ENCODE measurements around the gene BOLA1.
A peak's percentile ranks its signal among the peaks of the same experiment; 100 is the strongest.
"Not testable (repeated sequence)": the region's sequence is repeated elsewhere in the genome, so short reads cannot be mapped to it uniquely, and the experiment has no call there.

BOLA1 gene

DNA sequence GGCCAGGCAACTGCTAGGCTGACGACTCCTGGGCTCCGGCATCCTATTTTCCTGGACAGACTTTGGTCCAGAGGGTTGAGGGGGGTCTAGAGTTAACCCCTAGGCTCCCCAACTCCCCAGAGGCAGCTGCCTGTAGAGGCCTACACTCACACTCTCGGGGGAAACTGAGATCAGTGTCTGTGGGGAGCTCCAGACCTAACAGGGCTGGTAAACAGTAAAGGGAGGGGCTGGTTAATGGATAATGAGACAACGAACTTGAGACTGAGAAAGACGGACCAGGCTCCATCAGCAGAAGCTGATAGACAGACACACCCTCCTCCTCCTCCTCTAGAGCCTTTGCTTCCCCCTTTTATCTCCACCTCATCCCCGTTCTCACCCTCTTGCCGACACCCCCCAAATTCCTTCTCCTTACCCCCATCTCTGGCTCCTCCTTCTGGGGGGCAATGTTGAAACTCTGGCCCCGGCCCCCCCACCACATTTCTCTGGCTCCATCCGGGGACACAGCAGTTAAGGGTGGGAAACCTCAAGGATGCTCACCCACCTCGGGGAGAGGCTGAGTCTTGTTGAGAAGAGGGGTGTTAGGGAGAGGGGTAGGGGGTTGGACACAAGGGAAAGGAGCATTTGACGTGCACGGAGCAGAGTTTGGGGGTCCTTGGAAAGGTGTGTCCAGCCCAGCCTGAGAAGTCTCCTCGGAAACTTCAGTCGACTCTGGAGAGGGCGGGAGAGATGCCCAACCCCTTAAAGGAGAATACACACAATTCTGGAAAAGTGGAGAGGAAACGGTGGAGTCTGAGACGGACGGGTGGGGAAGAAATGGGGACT, 37.0 kb downstream of the BOLA1 start, which contains the start of gene MTMR11:
MTMR11 (minus strand) TSS at position 710 of the 822 bp plus-strand sequence; CDS start at position 478, 232 bp downstream.
- ATAC-seq (ENCODE audit: insufficient read depth, low read depth), result no peak
- Histone ChIP-seq H3K27me3 (ENCODE audit: insufficient read depth, low read length, poor library complexity) (no peaks in the 10 kb centered on the region), H3K36me3 (ENCODE audit: insufficient read depth, low read length) (no peaks in the 10 kb centered on the region), H3K9ac (ENCODE audit: low read depth, low read length) (no peak within 1 kb of the TSS), H3K9me3 (ENCODE audit: insufficient read depth, low read length, severe bottlenecking) (no peaks in the 10 kb centered on the region), H3K4me3 (ENCODE audit: low read depth in 1 of 2, low read length in 2 of 2) (no peak within 1 kb of the TSS), H3K4me2 (ENCODE audit: insufficient read depth, low read length) (no peak within 1 kb of the TSS), H2AFZ (ENCODE audit: low read depth, low read length) (no peak within 1 kb of the TSS), H3K79me2 (ENCODE audit: insufficient read depth, low read length) (no peaks in the 10 kb centered on the region), H4K20me1 (ENCODE audit: insufficient read depth, low read length) (no peaks in the 10 kb centered on the region), H3K27ac (ENCODE audit: low read length) (no peak within 1 kb of the TSS), H3K4me1 (ENCODE audit: insufficient read depth, low read length) (peaks cover 13% of the 10 kb centered on the region)
- DNase-seq, result no peak
- TF ChIP-seq EZH2 (IDR thresholded peaks at IDR 0.05; ENCODE audit: borderline replicate concordance, low read depth, low read length, severe bottlenecking), result no peak
- TF ChIP-seq, protein P1, sequence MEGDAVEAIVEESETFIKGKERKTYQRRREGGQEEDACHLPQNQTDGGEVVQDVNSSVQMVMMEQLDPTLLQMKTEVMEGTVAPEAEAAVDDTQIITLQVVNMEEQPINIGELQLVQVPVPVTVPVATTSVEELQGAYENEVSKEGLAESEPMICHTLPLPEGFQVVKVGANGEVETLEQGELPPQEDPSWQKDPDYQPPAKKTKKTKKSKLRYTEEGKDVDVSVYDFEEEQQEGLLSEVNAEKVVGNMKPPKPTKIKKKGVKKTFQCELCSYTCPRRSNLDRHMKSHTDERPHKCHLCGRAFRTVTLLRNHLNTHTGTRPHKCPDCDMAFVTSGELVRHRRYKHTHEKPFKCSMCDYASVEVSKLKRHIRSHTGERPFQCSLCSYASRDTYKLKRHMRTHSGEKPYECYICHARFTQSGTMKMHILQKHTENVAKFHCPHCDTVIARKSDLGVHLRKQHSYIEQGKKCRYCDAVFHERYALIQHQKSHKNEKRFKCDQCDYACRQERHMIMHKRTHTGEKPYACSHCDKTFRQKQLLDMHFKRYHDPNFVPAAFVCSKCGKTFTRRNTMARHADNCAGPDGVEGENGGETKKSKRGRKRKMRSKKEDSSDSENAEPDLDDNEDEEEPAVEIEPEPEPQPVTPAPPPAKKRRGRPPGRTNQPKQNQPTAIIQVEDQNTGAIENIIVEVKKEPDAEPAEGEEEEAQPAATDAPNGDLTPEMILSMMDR (IDR thresholded peaks at IDR 0.05; ENCODE audit: borderline replicate concordance, extremely low read depth, low read length, poor library complexity, severe bottlenecking), result no peak

DNA sequence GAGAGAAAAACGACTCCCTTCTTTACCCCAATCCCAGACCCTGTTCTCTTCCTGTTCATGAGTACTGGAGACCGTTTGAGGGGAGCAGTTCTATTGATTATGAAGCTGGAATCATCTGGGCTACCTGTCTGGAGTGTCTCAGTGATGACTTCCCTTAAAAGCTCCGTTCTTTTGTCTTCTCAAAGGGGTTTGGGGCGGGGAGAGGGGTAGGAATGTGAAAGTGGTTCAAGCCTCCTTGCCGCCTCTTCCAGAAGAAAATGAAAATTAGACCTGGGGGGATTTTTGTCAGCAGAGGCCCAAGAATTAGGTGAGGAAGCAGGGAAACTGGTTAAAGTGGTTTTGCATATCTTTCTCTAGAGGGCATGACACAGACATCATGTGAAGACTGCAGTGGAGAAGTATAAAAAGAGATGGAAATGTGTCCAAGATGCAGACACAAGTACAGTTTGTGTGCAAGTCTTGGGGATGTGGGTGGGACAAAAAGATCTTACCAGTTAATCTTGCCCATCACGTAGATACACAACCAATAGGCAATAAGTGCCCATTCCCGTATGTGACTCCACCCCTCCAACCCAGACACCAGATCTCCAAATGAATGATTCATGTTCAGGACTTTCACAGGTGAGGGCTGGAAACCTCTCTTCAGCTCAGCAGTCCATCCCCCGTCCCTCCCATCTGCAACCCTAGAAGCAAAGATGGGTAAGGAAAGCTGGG, 37.8 kb downstream of the BOLA1 start:
- Histone ChIP-seq H3K9me3 (ENCODE audit: insufficient read depth, low read length, severe bottlenecking) (no peaks in the 10 kb centered on the region), H3K4me3 (ENCODE audit: low read depth in 1 of 2, low read length in 2 of 2) (no peak overlapping the region), H3K27ac (ENCODE audit: low read length) (no peak overlapping the region), H3K79me2 (ENCODE audit: insufficient read depth, low read length) (no peaks in the 10 kb centered on the region), H2AFZ (ENCODE audit: low read depth, low read length) (no peak overlapping the region), H3K9ac (ENCODE audit: low read depth, low read length) (no peak overlapping the region), H3K36me3 (ENCODE audit: insufficient read depth, low read length) (no peaks in the 10 kb centered on the region), H3K4me1 (ENCODE audit: insufficient read depth, low read length) (peaks cover 13% of the 10 kb centered on the region), H3K4me2 (ENCODE audit: insufficient read depth, low read length) (no peak overlapping the region), H4K20me1 (ENCODE audit: insufficient read depth, low read length) (no peaks in the 10 kb centered on the region), H3K27me3 (ENCODE audit: insufficient read depth, low read length, poor library complexity) (no peaks in the 10 kb centered on the region)
- no peak for ATAC-seq (ENCODE audit: insufficient read depth, low read depth)
- TF ChIP-seq, protein P1 (IDR thresholded peaks at IDR 0.05; ENCODE audit: borderline replicate concordance, extremely low read depth, low read length, poor library complexity, severe bottlenecking), result no peak
- TF ChIP-seq EZH2 (IDR thresholded peaks at IDR 0.05; ENCODE audit: borderline replicate concordance, low read depth, low read length, severe bottlenecking), result no peak
- DNase-seq, result no peak

DNA sequence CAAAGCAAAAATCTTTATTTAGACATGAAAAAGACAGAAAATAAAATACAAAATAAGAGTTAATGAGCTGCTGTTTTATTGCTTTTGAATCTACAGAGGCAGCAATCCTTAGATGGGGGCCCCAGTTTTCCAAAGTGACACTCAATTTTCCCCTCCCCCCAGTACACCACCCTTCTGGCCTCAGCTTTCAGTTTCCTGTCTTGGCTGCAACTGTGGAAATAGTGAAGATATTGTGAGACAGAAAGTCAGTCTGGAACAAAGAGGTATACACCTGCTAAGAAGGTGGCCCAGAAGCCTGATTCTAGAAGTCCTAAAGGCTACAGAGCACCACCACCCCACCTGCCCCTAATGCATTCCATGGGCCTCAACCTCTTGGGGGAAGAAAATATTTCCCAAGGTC, 38.4 kb downstream of the BOLA1 start:
- Histone ChIP-seq H3K27ac (ENCODE audit: low read length) (no peak overlapping the region), H3K4me1 (ENCODE audit: insufficient read depth, low read length) (peaks cover 13% of the 10 kb centered on the region), H3K79me2 (ENCODE audit: insufficient read depth, low read length) (no peaks in the 10 kb centered on the region), H3K36me3 (ENCODE audit: insufficient read depth, low read length) (no peaks in the 10 kb centered on the region), H4K20me1 (ENCODE audit: insufficient read depth, low read length) (no peaks in the 10 kb centered on the region), H2AFZ (ENCODE audit: low read depth, low read length) (no peak overlapping the region), H3K9ac (ENCODE audit: low read depth, low read length) (no peak overlapping the region), H3K4me3 (ENCODE audit: low read depth in 1 of 2, low read length in 2 of 2) (no peak overlapping the region), H3K4me2 (ENCODE audit: insufficient read depth, low read length) (no peak overlapping the region), H3K27me3 (ENCODE audit: insufficient read depth, low read length, poor library complexity) (no peaks in the 10 kb centered on the region), H3K9me3 (ENCODE audit: insufficient read depth, low read length, severe bottlenecking) (no peaks in the 10 kb centered on the region)
- DNase-seq, result no peak
- TF ChIP-seq EZH2 (IDR thresholded peaks at IDR 0.05; ENCODE audit: borderline replicate concordance, low read depth, low read length, severe bottlenecking), result no peak
- TF ChIP-seq, protein P1 (IDR thresholded peaks at IDR 0.05; ENCODE audit: borderline replicate concordance, extremely low read depth, low read length, poor library complexity, severe bottlenecking), result no peak
- ATAC-seq (ENCODE audit: insufficient read depth, low read depth), result peak; percentile 53; the same call in 2 of the 3 replicates

DNA sequence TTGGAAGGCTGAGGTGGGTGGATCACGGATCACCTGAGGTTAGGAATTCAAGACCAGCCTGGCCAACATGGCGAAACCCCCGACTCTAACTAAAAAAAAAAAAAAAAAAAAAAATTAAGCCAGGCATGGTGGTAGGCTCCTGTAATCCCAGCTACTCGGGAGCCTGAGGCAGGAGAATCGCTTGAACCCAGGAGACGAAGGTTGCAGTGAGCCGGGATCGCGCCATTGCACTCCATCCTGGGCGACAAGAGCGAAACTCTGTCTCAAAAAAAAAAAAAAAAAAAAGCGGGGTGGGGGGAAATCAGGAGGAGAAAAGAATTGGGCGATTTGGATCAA, 39.3 kb downstream of the BOLA1 start:
- H3K9me3 ChIP-seq (ENCODE audit: insufficient read depth, low read length, severe bottlenecking); H3K36me3 ChIP-seq (ENCODE audit: insufficient read depth, low read length); H3K4me3 ChIP-seq (ENCODE audit: low read depth in 1 of 2, low read length in 2 of 2); H3K27me3 ChIP-seq (ENCODE audit: insufficient read depth, low read length, poor library complexity); H2AFZ ChIP-seq (ENCODE audit: low read depth, low read length); H4K20me1 ChIP-seq (ENCODE audit: insufficient read depth, low read length); H3K79me2 ChIP-seq (ENCODE audit: insufficient read depth, low read length); H3K27ac ChIP-seq (ENCODE audit: low read length); H3K4me2 ChIP-seq (ENCODE audit: insufficient read depth, low read length); DNase-seq; ATAC-seq (ENCODE audit: insufficient read depth, low read depth); H3K9ac ChIP-seq (ENCODE audit: low read depth, low read length): not testable (repeated sequence)
- H3K4me1 ChIP-seq (ENCODE audit: insufficient read depth, low read length), result peaks cover 13% of the 10 kb centered on the region
